CD4-positive, alpha-beta T cell treated with Interleukin-12 subunit alpha and Interleukin-12 subunit beta, for 1 hour (primary cell): Measurements from ENCODE around the gene ZNF816.
A peak's percentile ranks its signal among the peaks of the same experiment; 100 is the strongest.
"Not testable (repeated sequence)": the region's sequence is repeated elsewhere in the genome, so short reads cannot be mapped to it uniquely, and the experiment has no call there.

Experiments used
- DNase-seq: peaks from one replicate; pipeline ENCODE4 v3.0.0-alpha.2; 2020

The ZNF816 gene

DNA sequence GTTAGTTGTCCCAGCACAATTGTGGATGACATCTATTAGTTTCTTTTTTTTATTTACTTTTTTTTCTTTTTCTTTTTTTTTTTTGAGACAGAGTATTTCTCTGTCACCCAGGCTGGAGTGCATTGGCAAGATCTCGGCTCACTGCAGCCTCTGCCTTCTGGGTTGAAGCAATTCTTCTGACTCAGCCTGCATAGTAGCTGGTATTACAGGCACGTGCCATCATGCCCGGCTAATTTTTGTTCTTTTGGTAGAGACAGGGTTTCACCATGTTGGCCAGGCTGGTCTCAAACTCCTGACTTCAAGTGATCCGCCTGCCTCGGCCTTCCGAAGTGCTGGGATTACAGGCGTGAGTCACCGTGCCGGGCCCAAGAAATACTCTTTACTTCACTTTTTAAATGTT is 38.0 kb downstream of the ZNF816 start:
- DNase-seq: not testable (repeated sequence)

DNA sequence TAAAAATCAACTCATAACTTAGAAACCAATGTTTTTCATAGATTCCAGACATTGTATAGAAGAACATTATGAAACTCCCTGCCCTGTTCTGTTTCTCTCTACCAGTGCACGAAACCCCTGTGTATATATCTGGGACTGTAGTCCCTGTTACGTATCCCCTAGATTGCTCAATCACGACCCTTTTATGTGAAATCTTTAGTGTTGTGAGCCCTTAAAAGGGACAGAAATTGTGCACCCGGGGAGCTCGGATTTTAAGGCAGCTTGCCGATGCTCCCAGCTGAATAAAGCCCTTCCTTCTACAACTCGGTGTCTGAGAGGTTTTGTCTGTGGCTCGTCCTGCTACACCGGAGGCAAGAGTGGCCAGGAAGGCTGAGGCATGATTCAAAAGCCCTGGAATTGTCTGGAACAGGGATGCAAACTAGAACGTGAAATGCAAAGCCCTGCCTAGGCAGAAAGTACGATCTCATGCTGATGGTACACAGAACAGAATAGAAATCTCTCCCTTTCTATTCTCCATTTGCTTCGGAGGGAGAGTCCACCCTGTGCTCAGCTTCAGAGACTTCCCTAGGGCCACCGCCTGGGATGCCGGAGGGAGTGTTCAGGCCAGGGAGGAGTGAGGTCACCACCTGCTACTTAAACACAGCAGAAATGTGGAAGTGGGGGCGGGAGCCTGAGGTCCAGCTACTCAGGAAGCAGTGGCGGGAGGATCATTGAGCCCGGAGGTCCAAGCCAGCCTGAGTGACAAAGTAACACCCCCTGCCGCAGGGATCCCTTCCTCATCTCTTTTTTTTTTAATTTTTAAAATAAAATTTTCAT is 38.7 kb downstream of the ZNF816 start:
- no peak for DNase-seq

DNA sequence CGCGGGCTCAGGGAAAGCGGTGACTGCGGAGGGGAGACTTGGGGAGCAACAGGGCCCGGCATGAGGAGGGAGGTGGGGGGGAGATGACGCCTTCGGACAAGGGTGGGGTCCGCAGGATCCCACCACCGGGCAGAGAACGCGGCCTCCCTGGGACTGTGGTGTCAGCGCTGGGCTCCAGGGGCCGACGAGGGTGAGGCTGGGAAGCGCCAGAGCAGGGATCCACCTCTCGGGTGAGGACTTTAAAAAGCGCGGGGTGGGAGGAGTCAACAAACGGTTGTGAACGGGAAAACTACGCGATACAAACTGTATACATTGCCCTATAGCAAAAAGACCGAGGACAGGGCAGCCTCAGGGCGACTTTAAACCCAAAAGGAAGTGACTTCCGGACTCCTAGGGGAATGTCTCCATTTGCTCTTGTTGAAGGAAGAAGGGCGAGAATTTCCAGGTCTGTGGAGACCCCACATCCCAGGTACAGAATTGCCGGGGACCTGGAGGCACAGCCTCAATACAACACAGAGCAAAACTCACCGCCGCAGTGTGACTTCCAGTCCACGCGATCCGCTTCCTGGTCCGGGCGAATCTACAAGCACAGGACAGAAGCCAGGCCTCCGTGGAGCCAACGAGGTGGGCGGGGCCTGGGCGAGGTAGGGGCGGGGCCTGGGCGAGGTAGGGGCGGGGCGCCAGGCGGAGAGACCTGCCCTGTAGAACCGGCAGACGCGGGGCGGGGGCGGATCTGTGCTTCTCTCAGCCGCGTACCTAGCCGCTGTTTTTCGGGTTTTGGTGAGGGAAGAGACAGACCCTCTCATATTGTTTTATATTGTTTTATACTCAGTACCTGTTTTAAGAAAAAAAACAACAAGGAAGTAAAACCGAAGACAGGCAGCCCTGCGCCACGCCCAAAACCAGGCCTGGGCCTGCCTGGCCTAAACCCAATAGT is 39.6 kb downstream of the ZNF816 start, which contains the start of gene ZNF888:
Gene ZNF888, minus strand, starts transcription at position 588 of the 937 bp plus-strand sequence. CDS start 5,555 bp downstream, outside the sequence.
- peak; percentile 90 for DNase-seq

DNA sequence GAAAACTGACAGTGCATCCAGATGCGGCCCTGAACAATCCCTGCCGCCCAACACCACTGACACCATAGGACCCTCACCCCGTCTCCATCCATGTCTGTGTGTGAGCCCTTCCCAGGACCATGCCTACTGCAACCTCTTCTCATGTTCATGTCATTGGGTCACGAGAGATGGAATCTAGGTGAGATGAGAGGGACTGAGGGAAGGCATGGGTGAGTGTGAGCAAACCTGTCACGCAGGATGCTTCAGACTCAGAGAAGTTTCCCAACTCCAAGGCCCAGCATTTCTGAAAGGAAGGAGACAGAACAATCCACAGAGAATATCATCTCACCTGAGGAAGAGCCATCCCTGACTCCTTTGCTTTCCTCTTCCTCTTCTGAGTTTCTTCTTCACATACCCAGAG is 45.1 kb downstream of the ZNF816 start:
- DNase-seq: no peak

DNA sequence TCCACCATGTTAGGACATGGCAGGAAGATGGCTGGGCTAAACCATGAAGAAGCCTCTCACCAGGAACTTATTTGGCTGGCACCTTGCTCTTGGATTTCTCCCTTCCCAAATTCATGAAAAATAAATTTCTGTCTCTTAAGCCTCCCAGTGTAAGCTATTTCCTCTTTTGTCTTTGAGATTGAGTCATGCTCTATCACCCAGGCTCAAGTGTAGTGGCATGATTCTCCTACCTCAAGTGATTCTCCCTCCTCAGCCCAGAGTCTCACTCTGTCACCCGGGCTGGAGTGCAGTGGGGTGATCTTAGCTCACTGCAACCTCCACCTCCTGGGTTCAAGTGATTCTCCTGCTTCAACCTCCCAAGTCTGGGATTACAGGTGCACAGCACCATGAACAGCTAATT is 52.0 kb downstream of the ZNF816 start:
- no peak for DNase-seq

DNA sequence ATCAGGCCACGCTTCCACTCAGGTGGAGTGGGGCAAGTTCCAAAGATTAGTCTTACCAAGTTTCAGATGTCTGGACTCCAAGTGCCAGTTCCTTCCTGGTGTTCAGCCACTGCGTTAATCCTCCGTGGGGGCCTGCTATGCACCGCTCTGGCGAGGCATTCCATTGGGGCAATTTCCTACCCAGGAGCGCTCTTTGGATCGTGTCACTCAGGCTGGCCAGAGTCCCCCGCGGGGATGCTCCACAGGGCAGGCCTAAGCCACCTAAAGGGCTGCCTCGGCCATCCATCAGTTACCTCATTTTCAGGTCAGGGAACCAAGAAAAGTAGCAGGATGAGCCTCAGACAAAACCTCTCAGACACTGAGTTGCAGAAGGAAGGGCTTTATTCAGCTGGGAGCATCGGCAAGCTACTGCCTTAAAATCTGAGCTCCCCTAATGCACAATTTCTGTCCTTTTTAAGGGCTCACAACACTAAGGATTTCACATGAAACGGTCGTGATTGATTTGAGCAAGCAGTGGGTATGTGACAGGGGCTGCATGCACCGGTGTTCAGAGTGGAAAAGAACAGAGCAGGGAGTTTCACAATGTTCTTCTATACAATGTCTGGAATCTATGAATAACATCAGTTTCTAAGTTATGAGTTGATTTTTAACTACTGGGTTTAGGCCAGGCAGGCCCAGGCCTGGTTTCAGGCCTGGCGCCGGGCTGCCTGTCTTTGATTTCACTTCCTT is 58.5 kb downstream of the ZNF816 start:
- not testable (repeated sequence) for DNase-seq

DNA sequence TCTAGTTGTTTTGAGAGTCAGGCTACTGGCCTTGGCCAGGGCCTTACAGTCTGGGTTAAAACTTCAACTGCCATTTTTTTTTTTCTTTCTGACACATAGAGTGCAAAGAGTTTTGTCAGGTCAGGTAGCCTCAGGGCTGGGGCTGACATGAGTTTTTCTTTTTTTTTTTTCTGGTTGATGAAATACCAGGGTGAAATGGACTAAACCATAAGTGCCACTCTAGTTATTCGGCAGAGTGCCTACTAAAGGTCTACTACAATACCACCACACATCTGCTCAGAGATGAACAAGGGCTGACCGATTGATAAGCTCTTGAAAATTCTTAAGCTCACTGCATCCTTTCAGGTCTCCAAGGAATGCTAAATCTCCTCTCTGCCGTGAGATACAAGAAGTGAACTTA is 60.8 kb downstream of the ZNF816 start:
- DNase-seq: no peak
